Osteoblast (primary cell): ENCODE measurements around the gene ZNF778. TPM values are rescaled to one million over a fixed set of nuclear protein-coding genes. Genes with fewer than 3 reads are reported as not detected.
"Not testable (repeated sequence)": the region's sequence is repeated elsewhere in the genome, so short reads cannot be mapped to it uniquely, and the experiment has no call there.

Experiments used
- DNase-seq: peaks from one replicate; pipeline ENCODE4 v3.0.0; 2011; ENCODE audit warnings: low spot score, mixed read lengths; ENCODE audit not compliant: insufficient read length; ENCODE audit errors: missing footprints
- H2AFZ ChIP-seq: 2 replicates; pipeline ENCODE4 v1.6.0; 2011; ENCODE audit warnings: mild to moderate bottlenecking, low read length
- H3K27ac ChIP-seq: 2 replicates; pipeline ENCODE4 v1.5.1; 2011; ENCODE audit warnings: mild to moderate bottlenecking, low read depth, low read length, moderate library complexity
- H3K27me3 ChIP-seq: 2 replicates; pipeline ENCODE4 v1.6.0; 2012; ENCODE audit warnings: mild to moderate bottlenecking, control low read depth, inconsistent platforms, low read length, moderate library complexity; ENCODE audit not compliant: insufficient read depth
- H3K36me3 ChIP-seq: 2 replicates; pipeline ENCODE4 v1.5.1; 2011; ENCODE audit warnings: mild to moderate bottlenecking, low read length, control low read depth, moderate library complexity; ENCODE audit not compliant: insufficient read depth
- H3K4me1 ChIP-seq: 2 replicates; pipeline ENCODE4 v1.5.1; 2011; ENCODE audit warnings: mild to moderate bottlenecking, low read length, control low read depth, moderate library complexity; ENCODE audit not compliant: insufficient read depth
- H3K4me2 ChIP-seq: 2 replicates; pipeline ENCODE4 v1.6.0; 2011; ENCODE audit warnings: mild to moderate bottlenecking, low read length; ENCODE audit not compliant: insufficient read depth
- H3K4me3 ChIP-seq: fragments of 200-600 bp; sonication (generic); 3 replicates; pipeline ENCODE4 v1.5.1; 2012; ENCODE audit warnings: mild to moderate bottlenecking, low read length, inconsistent platforms; ENCODE audit not compliant: insufficient read depth
- H3K79me2 ChIP-seq: 2 replicates; pipeline ENCODE4 v1.6.0; 2012; ENCODE audit warnings: mild to moderate bottlenecking, low read length, control low read depth, inconsistent platforms; ENCODE audit not compliant: insufficient read depth
- H3K9me3 ChIP-seq: 2 replicates; pipeline ENCODE4 v1.5.1; 2011; ENCODE audit warnings: low read depth, low read length, control low read depth
- H4K20me1 ChIP-seq: 2 replicates; pipeline ENCODE4 v1.6.0; 2012; ENCODE audit warnings: mild to moderate bottlenecking, low read length, control low read depth; ENCODE audit not compliant: insufficient read depth
- CTCF ChIP-seq: IDR thresholded peaks from 2 replicates; pipeline ENCODE4 v1.5.1; 2011; ENCODE audit warnings: mild to moderate bottlenecking, low read depth, low read length, moderate library complexity; ENCODE audit errors: extremely low read depth
- total RNA-seq: library from RNA; depleted of rRNA; stranded (reverse); fragments of >200 nt; gene quantifications from 2 replicates; pipeline ENCODE4 v1.2.3, GENCODE V29; 2012

Gene ZNF778
- total RNA-seq, 1 donor: 8.7 TPM

GRCh38 chr16:89189358-89190025, 28.0 kb upstream of the ZNF778 start:
- H2AFZ ChIP-seq: no peak overlapping the region
- H3K4me2 ChIP-seq: no peak overlapping the region
- H4K20me1 ChIP-seq: no peaks in the 10 kb centered on the region
- no peak for TF ChIP-seq CTCF
- H3K4me1 ChIP-seq: peaks cover 2% of the 10 kb centered on the region
- peak; percentile 58 for DNase-seq
- no peaks in the 10 kb centered on the region for H3K27me3 ChIP-seq
- H3K79me2 ChIP-seq: no peaks in the 10 kb centered on the region
- H3K9me3 ChIP-seq: no peaks in the 10 kb centered on the region
- H3K36me3 ChIP-seq: no peaks in the 10 kb centered on the region
- no peak overlapping the region for H3K4me3 ChIP-seq
- no peak overlapping the region for H3K27ac ChIP-seq

- no peak for TF ChIP-seq CTCF
- peak; percentile 69 for DNase-seq
- Histone ChIP-seq H3K4me1 (peaks cover 2% of the 10 kb centered on the region), H3K4me3 (no peak overlapping the region), H3K27me3 (no peaks in the 10 kb centered on the region), H3K9me3 (no peaks in the 10 kb centered on the region), H3K36me3 (no peaks in the 10 kb centered on the region), H3K27ac (no peak overlapping the region), H2AFZ (no peak overlapping the region), H3K4me2 (no peak overlapping the region), H3K79me2 (no peaks in the 10 kb centered on the region), H4K20me1 (no peaks in the 10 kb centered on the region)
These were observed 27.1 kb upstream of the ZNF778 start for GRCh38 chr16:89190150-89190958.

GRCh38 chr16:89191033-89191900, 26.2 kb upstream of the ZNF778 start:
- H3K36me3 ChIP-seq: no peaks in the 10 kb centered on the region
- H3K79me2 ChIP-seq: no peaks in the 10 kb centered on the region
- no peaks in the 10 kb centered on the region for H3K9me3 ChIP-seq
- H3K4me1 ChIP-seq: peaks cover 2% of the 10 kb centered on the region
- H3K4me2 ChIP-seq: no peak overlapping the region
- H3K27me3 ChIP-seq: no peaks in the 10 kb centered on the region
- H3K27ac ChIP-seq: no peak overlapping the region
- H3K4me3 ChIP-seq: no peak overlapping the region
- DNase-seq: peak; percentile 45
- no peak for TF ChIP-seq CTCF
- H4K20me1 ChIP-seq: no peaks in the 10 kb centered on the region
- H2AFZ ChIP-seq: no peak overlapping the region

DNA sequence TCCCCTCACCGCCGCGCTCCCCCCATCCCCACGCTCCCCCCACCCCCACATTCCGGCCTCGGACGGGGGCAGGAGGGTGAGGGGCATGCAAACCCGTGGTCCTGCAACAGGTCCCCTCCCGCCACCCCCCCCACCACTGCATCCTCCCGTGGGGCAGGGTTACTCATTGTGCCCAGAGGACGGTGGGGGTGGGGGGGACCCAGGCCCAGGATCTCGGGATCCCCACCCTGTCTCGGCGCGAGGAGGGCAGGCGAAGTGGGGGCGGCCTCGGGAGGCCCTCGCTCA, 25.7 kb upstream of the ZNF778 start:
- peak overlapping the region; percentile 68 for H3K4me3 ChIP-seq
- no peak for DNase-seq
- peak overlapping the region; percentile 84 for H3K4me2 ChIP-seq
- peak overlapping the region; percentile 72 for H2AFZ ChIP-seq
- H3K4me1 ChIP-seq: peaks cover 2% of the 10 kb centered on the region
- no peaks in the 10 kb centered on the region for H3K79me2 ChIP-seq
- H3K9me3 ChIP-seq: no peaks in the 10 kb centered on the region
- no peaks in the 10 kb centered on the region for H3K27me3 ChIP-seq
- TF ChIP-seq CTCF: no peak
- no peaks in the 10 kb centered on the region for H3K36me3 ChIP-seq
- no peaks in the 10 kb centered on the region for H4K20me1 ChIP-seq
- H3K27ac ChIP-seq: no peak overlapping the region

DNA sequence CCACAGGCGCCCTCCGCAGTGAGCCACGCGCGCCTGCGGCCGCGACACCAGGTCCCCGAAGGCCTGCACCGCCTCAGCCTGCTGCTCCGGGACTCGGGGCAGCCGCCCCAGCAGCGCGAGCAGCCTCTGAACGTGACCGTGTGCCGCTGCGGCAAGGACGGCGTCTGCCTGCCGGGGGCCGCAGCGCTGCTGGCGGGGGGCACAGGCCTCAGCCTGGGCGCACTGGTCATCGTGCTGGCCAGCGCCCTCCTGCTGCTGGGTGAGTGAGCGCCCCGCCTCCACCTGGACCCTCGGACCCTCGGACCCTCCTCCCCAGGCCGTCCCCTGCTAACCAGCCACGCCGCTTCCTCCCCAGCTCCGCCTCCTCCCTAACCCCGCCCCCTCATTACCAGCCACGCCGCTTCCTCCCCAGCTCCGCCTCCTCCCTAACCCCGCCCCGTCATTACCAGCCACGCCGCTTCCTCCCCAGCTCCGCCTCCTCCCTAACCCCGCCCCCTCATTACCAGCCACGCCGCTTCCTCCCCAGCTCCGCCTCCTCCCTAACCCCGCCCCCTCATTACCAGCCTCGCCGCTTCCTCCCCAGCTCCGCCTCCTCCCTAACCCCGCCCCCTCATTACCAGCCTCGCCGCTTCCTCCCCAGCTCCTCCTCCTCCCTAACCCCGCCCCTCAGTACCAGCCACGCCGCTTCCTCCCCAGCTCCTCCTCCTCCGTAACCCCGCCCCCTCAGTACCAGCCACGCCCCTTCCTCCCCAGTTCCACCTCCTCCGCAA, 25.1 kb upstream of the ZNF778 start:
- not testable (repeated sequence) for H3K36me3 ChIP-seq, H3K9me3 ChIP-seq, H3K4me1 ChIP-seq, H3K79me2 ChIP-seq, H3K27me3 ChIP-seq, H3K27ac ChIP-seq, H4K20me1 ChIP-seq
- Histone ChIP-seq H3K4me2 (peak overlapping the region; percentile 84), H3K4me3 (peak overlapping the region; percentile 68), H2AFZ (peak overlapping the region; percentile 72)
- peak; percentile 94 for DNase-seq
